ENCODE measurements around the gene RALA. TPM values are rescaled to one million over a fixed set of nuclear protein-coding genes. Genes with fewer than 3 reads are reported as not detected.

RALA gene
- total and polyA plus RNA-seq, 10 of the 15 experiments (the other 5 are each of a cell fraction or from before 2014, with no cell fraction given) = 7.5 to 53.3 (median 23.1) TPM

DNA sequence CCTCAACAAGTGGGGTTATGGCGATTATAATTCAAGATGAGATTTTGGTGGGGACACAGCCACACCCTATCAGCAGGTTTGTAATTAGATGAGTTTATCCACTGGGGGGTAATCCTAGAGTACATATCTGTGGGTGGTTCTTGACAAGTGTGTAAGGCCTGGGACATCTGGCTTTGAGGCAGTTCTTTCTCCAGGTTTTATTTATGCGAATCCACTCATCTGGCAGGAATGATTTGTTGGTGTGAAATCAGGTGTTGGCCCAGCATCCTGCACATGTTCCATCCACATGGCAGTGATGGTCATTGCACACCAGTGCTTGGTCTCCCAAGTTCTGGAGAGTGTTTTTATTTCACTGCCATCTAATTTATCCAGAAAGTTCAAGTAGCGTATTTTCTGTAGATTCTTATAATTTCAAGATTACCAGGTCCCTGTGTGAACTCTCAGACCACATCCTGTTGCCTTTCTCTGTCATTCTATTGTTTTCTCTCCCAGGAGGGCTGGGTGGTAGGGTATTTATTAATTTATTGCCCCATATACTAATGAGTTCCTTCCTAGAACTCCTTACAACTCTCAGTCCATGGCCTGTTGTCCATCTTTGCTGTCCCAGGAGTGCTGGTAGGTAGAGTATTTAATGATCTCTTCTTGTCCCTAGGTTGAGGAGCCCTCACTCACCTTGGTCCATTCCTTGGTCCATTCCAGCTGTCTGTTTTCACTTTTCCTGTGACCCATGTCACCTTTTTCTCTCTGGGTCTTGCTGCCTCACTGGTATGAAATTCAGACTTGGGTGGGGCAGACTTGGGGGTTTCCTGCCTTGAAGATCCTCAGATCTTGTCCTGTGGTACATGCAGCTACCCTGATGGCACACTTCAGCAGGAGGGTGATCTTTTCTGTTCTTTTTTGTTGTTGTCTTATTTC lies 10.4 kb downstream of the RALA start:
- no TSS peak for BruUV-seq (replicated peaks)
- in situ Hi-C loops (cut with MboI) = no loop called here
- ChIA-PET RAD21 (ENCODE audit: unreplicated experiment) (interaction anchor here (2.8 kb wide), 1 partner anchor 9 kb away, joined by 6 read pairs; no protein-coding TSS in a partner anchor), CTCF (interaction anchor here (0.9 to 1.4 kb wide), 3 partner anchors 10 to 51 kb away, joined by 3 read pairs; no protein-coding TSS in a partner anchor), SMC1A (ENCODE audit: uncharacterized antibody, unreplicated experiment) (interaction anchor here (1.0 to 1.4 kb wide), 5 partner anchors 11 to 117 kb away, joined by 3 to 5 read pairs (median 3); partner anchors contain the start of gene RALA), POLR2A (interaction anchor here (0.6 kb wide), 1 partner anchor 14 kb away, joined by 3 read pairs; no protein-coding TSS in a partner anchor)
- DNase-seq (ENCODE audit: low read depth, low spot score) = no peak
- Histone ChIP-seq H3K4me2 (ENCODE audit: control insufficient read depth, insufficient read depth) (peak overlapping the region; percentile 75), H3K36me3 (ENCODE audit: control insufficient read depth in 2 of 2, insufficient read depth in 2 of 2, low read length in 1 of 2) (peaks cover 6 to 12% of the 10 kb centered on the region in 2 experiments; a peak in 3 of 4 replicates), H3K9ac (ENCODE audit: control insufficient read depth, insufficient read depth, low read length) (no peak overlapping the region; the same call in none of the 2 replicates), H3K9me3 (replicated peaks; ENCODE audit: control insufficient read depth, insufficient read depth, low read length) (no peaks in the 10 kb centered on the region; the same call in 2 of the 3 replicates), H3K27me3 (replicated peaks in 1 of 2; ENCODE audit: control insufficient read depth in 2 of 2, insufficient read depth in 2 of 2, low read length in 1 of 2) (no peaks in the 10 kb centered on the region), H3K4me3 (no peak overlapping the region; the same call in 1 of the 2 replicates), H3K4me1 (ENCODE audit: control insufficient read depth, insufficient read depth, low read length) (peaks cover 26% of the 10 kb centered on the region), H2AFZ (ENCODE audit: control insufficient read depth, low read depth, low read length) (no peak overlapping the region; the same call in 1 of the 2 replicates), H3K27ac (ENCODE audit: control insufficient read depth, insufficient read depth) (peak overlapping the region; percentile 85), H3K79me2 (ENCODE audit: control insufficient read depth, insufficient read depth, low read length) (peaks cover 63% of the 10 kb centered on the region), H4K20me1 (ENCODE audit: control insufficient read depth, insufficient read depth) (no peaks in the 10 kb centered on the region)
- 67% methylated on average over 3 of the region's 3 CpGs for WGBS (ENCODE audit: insufficient coverage, insufficient replicate concordance, low lambda C conversion rate, missing lambda C conversion rate)
- no peak for FAIRE-seq
- intact Hi-C loops (cut with micrococcal nuclease; ENCODE audit: unreplicated experiment) = no loop called here
- ATAC-seq = peak; percentile 75
- no peak for TF ChIP-seq STAT3 (IDR thresholded peaks at IDR 0.05; ENCODE audit: low read depth, low read length)
- TF ChIP-seq RB1 (IDR thresholded peaks at IDR 0.05; ENCODE audit: borderline replicate concordance) = no peak
- no peak for TF ChIP-seq RAD21 (IDR thresholded peaks at IDR 0.05; ENCODE audit: insufficient read depth, low read depth, low read length)
- TF ChIP-seq NFYA (IDR thresholded peaks at IDR 0.05; ENCODE audit: borderline replicate concordance, low read depth, low read length) = no peak
- peak; percentile 82 for TF ChIP-seq MEF2B (IDR thresholded peaks at IDR 0.05; ENCODE audit: partially characterized antibody, poor library complexity, severe bottlenecking)
- TF ChIP-seq, protein P1, sequence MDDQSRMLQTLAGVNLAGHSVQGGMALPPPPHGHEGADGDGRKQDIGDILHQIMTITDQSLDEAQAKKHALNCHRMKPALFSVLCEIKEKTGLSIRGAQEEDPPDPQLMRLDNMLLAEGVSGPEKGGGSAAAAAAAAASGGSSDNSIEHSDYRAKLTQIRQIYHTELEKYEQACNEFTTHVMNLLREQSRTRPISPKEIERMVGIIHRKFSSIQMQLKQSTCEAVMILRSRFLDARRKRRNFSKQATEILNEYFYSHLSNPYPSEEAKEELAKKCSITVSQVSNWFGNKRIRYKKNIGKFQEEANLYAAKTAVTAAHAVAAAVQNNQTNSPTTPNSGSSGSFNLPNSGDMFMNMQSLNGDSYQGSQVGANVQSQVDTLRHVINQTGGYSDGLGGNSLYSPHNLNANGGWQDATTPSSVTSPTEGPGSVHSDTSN (IDR thresholded peaks at IDR 0.05; ENCODE audit: insufficient replicate concordance, low read depth, low read length) = no peak
- no peak for TF ChIP-seq GABPA (IDR thresholded peaks at IDR 0.05; ENCODE audit: low read depth)
- no peak for TF ChIP-seq TCF3 (IDR thresholded peaks at IDR 0.05; ENCODE audit: borderline replicate concordance, insufficient read depth, low read depth, low read length)
- TF ChIP-seq BRCA1 (IDR thresholded peaks at IDR 0.05; ENCODE audit: low read depth, low read length) = no peak
- no peak for TF ChIP-seq SKIL (IDR thresholded peaks at IDR 0.05; ENCODE audit: low read depth, poor library complexity, severe bottlenecking)
- TF ChIP-seq ZNF687 (IDR thresholded peaks at IDR 0.05) = no peak
- TF ChIP-seq GATAD2B (conservative IDR thresholded peaks at IDR 0.05; ENCODE audit: low read depth) = no peak
- TF ChIP-seq MYC (IDR thresholded peaks at IDR 0.05; ENCODE audit: insufficient read depth, insufficient read length, insufficient replicate concordance, low read length, severe bottlenecking) = no peak
- peak; percentile 45 for TF ChIP-seq ATF7 (IDR thresholded peaks at IDR 0.05; ENCODE audit: low read depth)
